HG03103 (cell line): ENCODE data around the gene KCTD5.

Source experiments
- ATAC-seq: cut with Tn5 transposase; IDR thresholded peaks from one replicate; pipeline ENCODE4 v1.9.1; 2021; ENCODE audit warnings: low read depth; ENCODE audit not compliant: unreplicated experiment

KCTD5 gene

GRCh38 chr16:2745116-2745890 is 63.0 kb downstream of the KCTD5 start:
- no peak for ATAC-seq

DNA sequence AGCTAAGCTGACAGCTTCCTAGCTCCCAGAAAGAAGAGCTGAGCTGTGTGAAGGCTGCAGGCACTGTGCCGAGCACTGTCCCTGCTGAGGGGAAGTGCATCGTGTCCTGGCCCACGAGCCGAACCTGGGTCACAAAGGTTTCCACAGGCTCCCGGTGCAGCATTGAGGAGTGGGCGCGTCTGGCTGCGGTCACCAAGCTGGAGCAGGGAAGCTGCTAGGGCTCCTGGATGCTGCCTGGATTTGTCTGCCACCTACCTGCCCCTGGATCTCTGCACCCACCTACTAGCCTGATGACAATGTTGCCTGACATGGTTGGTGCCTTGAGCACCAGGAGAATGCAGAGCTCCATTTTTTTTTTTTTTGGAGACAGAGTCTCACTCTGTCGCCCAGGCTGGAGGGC is 63.6 kb downstream of the KCTD5 start:
- ATAC-seq: no peak

DNA sequence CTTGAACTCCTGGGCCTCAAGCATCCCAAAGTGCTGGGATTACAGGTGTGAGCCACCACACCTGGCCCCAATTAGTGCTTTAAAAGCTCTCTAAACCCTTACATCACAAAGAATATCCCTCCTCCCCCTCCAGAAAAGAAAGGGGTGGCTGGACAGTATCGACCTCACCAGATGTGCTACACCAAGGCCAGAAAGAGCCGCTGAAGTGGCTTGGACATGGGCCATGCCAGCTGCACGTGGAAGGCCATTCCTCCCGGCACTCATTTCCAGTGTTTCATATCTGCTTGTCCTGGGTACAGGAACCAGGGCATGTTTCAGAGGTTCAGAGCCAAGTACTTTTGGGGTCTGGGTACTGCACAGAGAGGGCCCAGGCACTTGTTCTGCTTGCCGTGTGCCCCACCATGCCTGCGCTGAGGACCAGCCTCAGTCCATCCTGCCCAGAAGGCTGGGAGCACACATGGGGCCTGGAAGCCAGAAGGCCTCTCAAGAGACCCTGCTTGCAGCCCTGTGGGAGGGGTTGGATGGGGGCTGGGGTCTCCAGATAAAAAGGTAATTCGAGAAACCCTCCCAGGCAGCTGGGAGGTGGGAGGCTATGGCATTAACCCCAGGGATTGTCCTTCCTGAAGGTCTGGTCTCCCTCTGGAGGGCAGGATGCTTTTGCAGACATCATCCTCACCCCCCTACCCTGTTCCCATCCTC is 66.6 kb downstream of the KCTD5 start:
- ATAC-seq: no peak

GRCh38 chr16:2749476-2749875 is 67.2 kb downstream of the KCTD5 start:
- no peak for ATAC-seq

GRCh38 chr16:2749936-2750335 is 67.6 kb downstream of the KCTD5 start:
- ATAC-seq: no peak

GRCh38 chr16:2751577-2752034 is 69.3 kb downstream of the KCTD5 start:
- ATAC-seq: no peak

DNA sequence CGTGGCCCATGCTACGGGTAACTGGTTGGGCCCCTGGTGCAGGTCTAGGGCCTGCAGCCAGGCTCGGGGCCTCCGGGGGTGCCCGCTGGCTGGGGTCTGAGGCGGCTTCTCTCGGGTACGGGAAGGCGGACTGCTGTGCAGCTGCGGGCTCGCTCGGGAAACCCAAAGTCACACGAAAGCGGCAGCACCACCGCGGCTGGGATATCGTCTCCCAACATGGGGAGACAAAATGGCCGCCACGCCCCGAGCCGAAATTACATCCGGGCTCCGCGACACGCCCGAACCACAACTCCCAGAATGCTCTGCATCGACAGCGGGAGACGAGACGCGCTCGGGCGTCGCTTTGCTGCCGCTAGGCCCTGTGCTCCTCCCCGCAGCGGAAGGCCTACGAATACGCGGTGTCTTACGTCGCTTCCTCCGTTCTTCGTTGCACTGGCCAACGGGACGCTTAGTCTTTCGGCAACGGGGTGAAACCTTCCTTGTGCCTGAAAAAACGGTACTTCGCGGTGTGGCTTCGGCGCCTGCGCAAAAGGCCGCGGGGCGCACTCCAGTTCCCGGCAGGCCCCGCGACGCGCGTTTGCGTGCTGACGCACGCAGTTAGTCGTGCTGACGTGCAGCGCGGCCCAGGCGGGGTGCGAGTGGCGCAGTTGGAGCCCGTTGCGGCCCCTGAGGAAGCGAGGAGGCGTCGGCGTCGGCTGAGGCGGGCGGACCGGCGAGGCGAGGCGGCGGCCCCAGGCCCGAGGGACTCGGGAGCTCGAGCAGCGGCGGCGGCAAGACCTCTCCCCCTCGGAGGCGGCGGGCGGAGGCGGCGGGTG is 69.9 kb downstream of the KCTD5 start, which contains the start of gene SRRM2:
Gene SRRM2 (plus strand): TSS at position 604 of the 815 bp plus-strand sequence. CDS start 3,727 bp downstream, outside the sequence.
- ATAC-seq: peak; percentile 67

DNA sequence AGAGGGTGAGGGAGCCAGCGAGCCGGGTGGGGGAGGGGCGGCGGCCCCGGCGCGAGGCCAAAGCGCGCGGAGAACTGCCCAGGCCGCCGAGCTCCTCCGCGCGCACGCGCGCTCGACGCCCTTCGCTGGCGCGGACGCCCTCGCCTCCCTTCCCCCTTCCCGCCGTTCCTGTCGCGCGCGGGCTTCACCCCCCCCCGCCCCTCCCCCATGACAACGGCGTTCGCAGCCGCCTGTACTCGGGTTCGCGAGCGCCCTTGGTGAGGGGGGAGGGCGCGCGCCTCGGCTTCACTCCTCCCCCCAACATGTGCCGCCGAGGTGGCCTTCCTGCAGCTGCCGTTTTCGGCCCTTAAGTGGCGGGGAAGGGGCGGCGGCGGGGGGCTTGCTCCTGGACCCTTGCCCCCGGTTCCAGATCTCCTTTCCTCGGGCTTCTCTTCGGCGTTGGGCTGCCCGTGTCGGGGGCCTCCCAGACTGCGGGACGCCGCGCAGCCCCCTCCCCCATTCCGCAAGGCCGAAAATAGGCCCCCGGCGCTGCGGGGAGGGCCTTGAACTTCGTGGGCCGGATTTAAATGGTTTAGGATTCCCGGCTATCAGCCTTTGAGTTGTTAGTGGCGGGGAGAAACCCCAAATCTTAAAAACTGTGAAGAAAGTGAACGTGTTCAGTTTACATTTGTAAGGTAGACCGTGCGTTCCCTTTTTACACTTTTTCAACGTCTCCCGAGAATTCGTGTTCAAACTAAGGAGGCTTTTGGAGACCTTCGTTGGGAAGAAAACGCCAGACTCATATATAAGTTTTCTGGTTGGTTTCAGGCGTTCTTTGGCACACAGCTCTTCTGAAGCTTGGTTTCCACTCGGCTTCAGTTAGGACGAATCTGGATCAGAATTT is 70.8 kb downstream of the KCTD5 start:
- peak; percentile 35 for ATAC-seq

- ATAC-seq: no peak
Measured at GRCh38 chr16:2753733-2754020, 71.4 kb downstream of the KCTD5 start.

DNA sequence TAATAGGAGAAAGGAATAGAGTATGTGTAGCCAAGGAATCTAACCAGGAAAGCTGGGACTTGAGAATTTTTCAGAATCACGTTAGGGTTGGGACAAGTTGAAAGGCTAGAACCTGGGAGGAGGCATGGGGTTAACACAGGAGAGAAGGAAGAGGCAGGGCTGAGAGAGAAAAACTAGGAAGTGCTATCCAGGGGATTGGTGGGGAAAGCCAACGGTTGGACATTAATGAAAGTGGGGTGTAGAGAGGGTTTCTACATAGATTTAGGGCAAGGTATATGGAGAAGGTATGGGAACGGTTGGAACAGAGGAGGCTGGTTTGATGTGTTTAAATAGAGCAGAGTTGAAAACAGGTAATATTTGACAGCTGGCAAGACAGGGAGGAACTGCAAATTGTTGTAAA is 72.8 kb downstream of the KCTD5 start:
- ATAC-seq: no peak

GRCh38 chr16:2756288-2757015 is 74.1 kb downstream of the KCTD5 start:
- ATAC-seq: no peak

DNA sequence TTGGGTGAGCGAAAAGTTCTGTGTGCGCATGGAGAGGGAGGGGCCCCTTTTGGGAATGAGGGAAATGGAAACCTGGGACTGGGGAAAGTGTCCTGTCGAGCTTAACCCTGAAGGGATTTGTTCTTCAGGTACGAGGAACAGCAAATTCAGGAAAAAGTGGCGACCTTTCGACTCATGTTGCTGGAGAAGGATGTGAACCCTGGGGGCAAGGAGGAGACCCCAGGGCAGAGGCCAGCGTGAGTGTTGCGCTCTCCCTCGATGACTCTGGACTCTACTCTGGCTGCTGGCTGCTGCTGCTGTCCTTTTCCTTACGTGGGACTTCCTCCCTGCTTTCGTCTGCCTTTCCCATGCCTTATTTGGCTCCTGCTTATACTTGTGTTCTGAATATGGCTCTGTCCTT is 75.0 kb downstream of the KCTD5 start:
- no peak for ATAC-seq
